Esophagus (tissue), 2 donors: ENCODE measurements around the gene HIVEP1. TPM values are rescaled to one million over a fixed set of nuclear protein-coding genes. Genes with fewer than 3 reads are reported as not detected.
"Not testable (repeated sequence)": the region's sequence is repeated elsewhere in the genome, so short reads cannot be mapped to it uniquely, and the experiment has no call there.

Experiments used
- H3K27ac ChIP-seq, 2 donors: one replicate each; pipeline ENCODE4 v1.5.1; 2013; ENCODE audit warnings: low read depth in 2 of 2, mild to moderate bottlenecking in 2 of 2, inconsistent platforms in 1 of 2, low read length in 1 of 2, moderate library complexity in 1 of 2
- H3K27me3 ChIP-seq, 2 donors: one replicate each; pipeline ENCODE4 v1.6.1; 2013; ENCODE audit warnings: low read length in 2 of 2, control low read depth in 1 of 2, mild to moderate bottlenecking in 1 of 2; ENCODE audit not compliant: insufficient read depth in 2 of 2, control insufficient read depth in 1 of 2
- H3K36me3 ChIP-seq, 2 donors: one replicate each; pipeline ENCODE4 v1.6.1; 2013; ENCODE audit warnings: low read length in 1 of 2; ENCODE audit not compliant: control insufficient read depth in 2 of 2, insufficient read depth in 2 of 2
- H3K4me1 ChIP-seq, 2 donors: one replicate each; pipeline ENCODE4 v1.6.1; 2013; ENCODE audit warnings: low read length in 1 of 2; ENCODE audit not compliant: control insufficient read depth in 2 of 2, insufficient read depth in 2 of 2
- H3K4me3 ChIP-seq, 2 donors: one replicate each; pipeline ENCODE4 v1.5.1; 2013; ENCODE audit warnings: low read length in 2 of 2, mild to moderate bottlenecking in 2 of 2, low read depth in 1 of 2, moderate library complexity in 1 of 2
- H3K9me3 ChIP-seq, 2 donors: one replicate each; pipeline ENCODE4 v1.6.1; 2013; ENCODE audit warnings: mild to moderate bottlenecking in 2 of 2, low read depth in 1 of 2, low read length in 1 of 2, moderate library complexity in 1 of 2; ENCODE audit not compliant: control insufficient read depth in 2 of 2, insufficient read depth in 1 of 2
- WGBS, 2 donors: extraction: QIAGEN DNeasy Blood & Tissue Kit; methylation state at CpG; one replicate each; pipeline ENCODE4 v1.1.7; 2013; 5-methylcytosine and 5-hydroxymethylcytosine counted together
- polyA plus RNA-seq, 2 donors: library from polyadenylated mRNA; stranded (reverse); fragments of 200-250 nt; gene quantifications; one replicate each; pipeline ENCODE4 v1.2.3, GENCODE V29; 2013
- donor health status: healthy with polysubstance abuse.
- donor health status: Bipolar disorder and iron deficiency.

HIVEP1 gene
- polyA plus RNA-seq, 2 donors: 4.0 to 7.8 TPM

- H3K4me1 ChIP-seq: peaks cover 0 to 2% of the 10 kb centered on the region in 2 donors
- no peaks in the 10 kb centered on the region for H3K27me3 ChIP-seq
- H3K9me3 ChIP-seq: peaks cover 0 to 2% of the 10 kb centered on the region in 2 donors
- H3K27ac ChIP-seq: no peak overlapping the region
- WGBS, 2 donors: 76 to 77% methylated on average over 5 of the region's 5 CpGs
- H3K4me3 ChIP-seq: no peak overlapping the region
- H3K36me3 ChIP-seq: no peaks in the 10 kb centered on the region
Observed at GRCh38 chr6:12173181-12173580, 161.1 kb downstream of the HIVEP1 start.

- no peak overlapping the region for H3K4me3 ChIP-seq
- no peaks in the 10 kb centered on the region for H3K36me3 ChIP-seq
- H3K4me1 ChIP-seq: peaks cover 0 to 2% of the 10 kb centered on the region in 2 donors
- H3K27me3 ChIP-seq: no peaks in the 10 kb centered on the region
- WGBS, 2 donors: 76 to 79% methylated on average over 2 of the region's 2 CpGs
- H3K27ac ChIP-seq: no peak overlapping the region
- peaks cover 0 to 2% of the 10 kb centered on the region in 2 donors for H3K9me3 ChIP-seq
Observed at GRCh38 chr6:12173661-12174060, 161.5 kb downstream of the HIVEP1 start.

GRCh38 chr6:12174878-12175277 lies 162.8 kb downstream of the HIVEP1 start:
- no peak overlapping the region for H3K27ac ChIP-seq
- H3K27me3 ChIP-seq: no peaks in the 10 kb centered on the region
- peaks cover 0 to 2% of the 10 kb centered on the region in 2 donors for H3K4me1 ChIP-seq
- no peaks in the 10 kb centered on the region for H3K36me3 ChIP-seq
- H3K4me3 ChIP-seq: no peak overlapping the region
- WGBS, 2 donors: 96% methylated on average over 2 of the region's 2 CpGs
- H3K9me3 ChIP-seq: peaks cover 0 to 2% of the 10 kb centered on the region in 2 donors

DNA sequence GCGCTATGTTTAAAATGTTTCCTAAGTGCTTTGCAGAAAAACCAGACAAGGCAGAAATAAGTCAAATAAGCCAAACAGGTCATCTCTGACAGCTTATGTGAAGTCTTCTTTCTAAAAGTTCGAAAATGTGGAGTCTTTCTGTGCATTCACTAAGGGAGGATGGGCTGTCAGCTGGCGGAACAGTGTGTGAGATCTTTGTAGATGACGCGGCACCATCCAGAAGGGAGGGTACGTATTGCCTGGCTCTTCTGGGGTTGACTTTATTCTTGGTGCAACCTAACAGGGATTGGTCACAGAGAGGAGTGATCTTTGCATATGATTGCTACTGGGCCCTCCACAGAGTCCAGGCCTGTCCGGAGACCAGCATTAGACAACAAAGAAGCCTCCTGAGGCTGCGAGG lies 163.5 kb downstream of the HIVEP1 start:
- no peak overlapping the region for H3K4me3 ChIP-seq
- no peaks in the 10 kb centered on the region for H3K27me3 ChIP-seq
- H3K27ac ChIP-seq: no peak overlapping the region
- H3K9me3 ChIP-seq: peaks cover 0 to 2% of the 10 kb centered on the region in 2 donors
- WGBS, 2 donors: 93 to 95% methylated on average over 8 of the region's 8 CpGs
- H3K4me1 ChIP-seq: peaks cover 0 to under 1% of the 10 kb centered on the region in 2 donors
- no peaks in the 10 kb centered on the region for H3K36me3 ChIP-seq

GRCh38 chr6:12176782-12177181 lies 164.7 kb downstream of the HIVEP1 start:
- not testable (repeated sequence) for H3K27ac ChIP-seq, H3K36me3 ChIP-seq, H3K27me3 ChIP-seq, H3K4me3 ChIP-seq, H3K4me1 ChIP-seq, H3K9me3 ChIP-seq
- 84 to 95% methylated on average over 3 of the region's 3 CpGs for WGBS, 2 donors

DNA sequence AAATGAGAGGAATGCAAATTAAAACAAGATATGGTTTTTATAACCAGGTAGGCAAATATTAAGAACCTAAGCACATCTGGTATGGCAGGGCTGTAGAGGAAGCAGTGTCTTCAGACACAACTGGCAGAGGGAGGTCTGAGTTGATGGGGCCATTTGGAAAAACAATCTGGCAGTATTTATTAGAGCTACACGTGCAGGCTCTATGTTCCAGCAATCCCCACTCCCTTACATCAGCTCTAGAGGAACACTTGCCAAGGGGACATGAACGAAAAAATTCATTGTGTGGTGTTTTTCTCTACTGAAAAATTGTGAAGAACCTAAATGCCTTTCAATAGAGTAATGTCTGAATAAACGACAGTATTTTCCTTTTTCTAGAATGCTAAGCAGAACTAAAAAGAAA lies 166.4 kb downstream of the HIVEP1 start:
- no peaks in the 10 kb centered on the region for H3K27me3 ChIP-seq
- H3K4me3 ChIP-seq: no peak overlapping the region
- H3K9me3 ChIP-seq: peaks cover 0 to 2% of the 10 kb centered on the region in 2 donors
- no peaks in the 10 kb centered on the region for H3K36me3 ChIP-seq
- H3K4me1 ChIP-seq: no peaks in the 10 kb centered on the region
- 56 to 60% methylated on average over 3 of the region's 3 CpGs for WGBS, 2 donors
- no peak overlapping the region for H3K27ac ChIP-seq

DNA sequence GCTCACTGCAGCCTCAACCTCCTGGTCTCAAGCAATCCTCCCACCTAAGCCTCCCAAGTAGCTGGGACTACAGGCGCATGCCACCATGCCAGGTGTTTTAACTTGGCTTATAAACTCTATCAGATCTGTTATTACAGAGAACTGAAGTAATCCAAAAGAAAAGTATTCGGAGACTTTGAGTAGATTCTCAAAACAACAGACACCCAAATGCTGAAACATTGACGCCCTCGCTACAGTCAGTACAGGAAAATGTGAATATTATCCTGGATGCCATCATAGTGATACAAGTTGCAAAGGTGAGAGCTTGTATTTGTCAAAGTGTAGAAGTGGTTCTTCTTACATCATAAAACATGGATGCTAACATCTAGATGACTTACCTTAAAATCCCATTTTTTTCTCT lies 169.4 kb downstream of the HIVEP1 start:
- Histone ChIP-seq H3K36me3 (no peaks in the 10 kb centered on the region), H3K27me3 (no peaks in the 10 kb centered on the region), H3K4me1 (no peaks in the 10 kb centered on the region), H3K4me3 (no peak overlapping the region), H3K9me3 (peaks cover 0 to 2% of the 10 kb centered on the region in 2 donors), H3K27ac (no peak overlapping the region)
- 95 to 97% methylated on average over 4 of the region's 4 CpGs for WGBS, 2 donors

- Histone ChIP-seq H3K9me3 (no peaks in the 10 kb centered on the region), H3K27me3 (no peaks in the 10 kb centered on the region), H3K4me3 (no peak overlapping the region), H3K27ac (no peak overlapping the region), H3K36me3 (no peaks in the 10 kb centered on the region), H3K4me1 (no peaks in the 10 kb centered on the region)
- 84 to 91% methylated on average over 5 of the region's 5 CpGs for WGBS, 2 donors
Observed at GRCh38 chr6:12182676-12183075, 170.6 kb downstream of the HIVEP1 start.

DNA sequence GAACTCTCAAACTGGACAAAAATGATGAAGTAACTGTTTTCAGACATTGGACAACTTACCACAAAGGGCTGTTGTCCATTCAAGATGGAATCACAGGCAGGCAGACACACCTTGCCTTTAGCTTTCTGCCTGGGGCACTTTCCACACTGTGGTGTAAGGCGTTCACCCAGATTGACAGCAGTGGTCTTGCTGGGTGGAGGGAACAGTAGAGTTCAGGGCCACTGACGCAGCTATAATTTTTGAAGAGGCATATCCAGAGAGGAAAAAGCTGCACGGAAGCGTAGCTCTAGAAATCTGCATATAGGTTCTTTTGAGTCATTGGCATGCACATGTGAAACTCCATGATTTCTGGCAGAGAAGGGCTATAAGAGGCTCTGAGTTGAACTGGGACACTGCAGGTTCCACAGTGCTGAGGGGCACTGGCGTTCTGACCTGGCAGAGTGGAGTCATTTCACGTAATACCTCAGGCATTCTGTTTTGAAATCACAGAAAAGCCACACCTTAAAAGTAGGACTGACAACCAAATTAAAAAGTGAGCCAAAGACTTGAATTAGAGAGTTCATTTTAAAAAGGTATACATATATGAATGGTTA lies 173.1 kb downstream of the HIVEP1 start:
- Histone ChIP-seq H3K4me1 (no peaks in the 10 kb centered on the region), H3K27ac (no peak overlapping the region), H3K27me3 (no peaks in the 10 kb centered on the region), H3K36me3 (no peaks in the 10 kb centered on the region), H3K4me3 (no peak overlapping the region), H3K9me3 (no peaks in the 10 kb centered on the region)
- WGBS, 2 donors: 87% methylated on average over 6 of the region's 6 CpGs

GRCh38 chr6:12186528-12186927 lies 174.4 kb downstream of the HIVEP1 start:
- no peak overlapping the region for H3K27ac ChIP-seq
- no peak overlapping the region for H3K4me3 ChIP-seq
- WGBS, 2 donors: 69 to 85% methylated on average over 3 to 4 of the region's 4 CpGs

More at GRCh38 chr6:12186528-12186927, 174.4 kb downstream of the HIVEP1 start:
- Histone ChIP-seq H3K36me3 (no peaks in the 10 kb centered on the region), H3K27me3 (no peaks in the 10 kb centered on the region), H3K9me3 (no peaks in the 10 kb centered on the region), H3K4me1 (no peaks in the 10 kb centered on the region)
